GM12892 (cell line): ENCODE measurements around the gene TBX19.
A peak's percentile ranks its signal among the peaks of the same experiment; 100 is the strongest.

Source experiments
- DNase-seq: peaks from one replicate; pipeline ENCODE4 v3.0.0; 2011; ENCODE audit not compliant: insufficient read length
- FAIRE-seq: peaks from 2 replicates; lab custom pipeline; 2011; peaks lifted over from hg19 to GRCh38; lab: Jason Lieb, UNC
- POLR2A ChIP-seq: IDR thresholded peaks from 2 replicates; pipeline ENCODE4 v1.6.1; 2011; ENCODE audit warnings: low read depth, low read length, control low read depth
- POLR2AphosphoS5 ChIP-seq: IDR thresholded peaks from 2 replicates; pipeline ENCODE4 v1.6.1; 2011; ENCODE audit warnings: low read depth, low read length, control low read depth
- TAF1 ChIP-seq: IDR thresholded peaks from 2 replicates; pipeline ENCODE4 v1.6.1; 2011; ENCODE audit warnings: low read depth, mild to moderate bottlenecking, control low read depth, low read length, borderline replicate concordance

The TBX19 gene

GRCh38 chr1:168330285-168330684, 49.6 kb downstream of the TBX19 start:
- FAIRE-seq (no peak), DNase-seq (no peak)
- no peak for TF ChIP-seq TAF1
- TF ChIP-seq POLR2AphosphoS5, result no peak
- TF ChIP-seq POLR2A, result no peak

- FAIRE-seq (no peak), DNase-seq (no peak)
Measured at GRCh38 chr1:168331569-168331968, 50.9 kb downstream of the TBX19 start.

GRCh38 chr1:168333562-168334276, 53.0 kb downstream of the TBX19 start:
- FAIRE-seq (no peak), DNase-seq (no peak)
- TF ChIP-seq POLR2AphosphoS5, result no peak
- no peak for TF ChIP-seq POLR2A
- no peak for TF ChIP-seq TAF1

More at GRCh38 chr1:168331569-168331968, 50.9 kb downstream of the TBX19 start:
- TF ChIP-seq TAF1, result no peak
- no peak for TF ChIP-seq POLR2AphosphoS5
- TF ChIP-seq POLR2A, result no peak

- DNase-seq, result no peak
- TF ChIP-seq TAF1, result no peak
- no peak for TF ChIP-seq POLR2AphosphoS5
- TF ChIP-seq POLR2A, result no peak
- no peak for FAIRE-seq
Measured at GRCh38 chr1:168335500-168335899, 54.8 kb downstream of the TBX19 start.

- no peak for TF ChIP-seq POLR2AphosphoS5
- no peak for TF ChIP-seq TAF1
- no peak for TF ChIP-seq POLR2A
- DNase-seq (no peak), FAIRE-seq (no peak)
Measured at GRCh38 chr1:168338589-168339503, 58.2 kb downstream of the TBX19 start.

- DNase-seq, result no peak
- no peak for FAIRE-seq
- TF ChIP-seq POLR2AphosphoS5 (no peak), TAF1 (no peak)
Measured at GRCh38 chr1:168340781-168341482, 60.3 kb downstream of the TBX19 start.

GRCh38 chr1:168341483-168341975, 60.9 kb downstream of the TBX19 start:
- DNase-seq, result no peak
- no peak for FAIRE-seq
- TF ChIP-seq POLR2A (no peak), POLR2AphosphoS5 (no peak), TAF1 (no peak)

- no peak for TF ChIP-seq POLR2AphosphoS5
- TF ChIP-seq POLR2A, result no peak
- TF ChIP-seq TAF1, result no peak
- DNase-seq (peak; percentile 20), FAIRE-seq (peak; percentile 70)
Measured at GRCh38 chr1:168342572-168343280, 62.0 kb downstream of the TBX19 start.

GRCh38 chr1:168343566-168343965, 62.9 kb downstream of the TBX19 start:
- TF ChIP-seq TAF1, result no peak
- no peak for TF ChIP-seq POLR2AphosphoS5
- no peak for TF ChIP-seq POLR2A
- FAIRE-seq (no peak), DNase-seq (no peak)

GRCh38 chr1:168344517-168344916, 63.8 kb downstream of the TBX19 start:
- DNase-seq, result no peak
- TF ChIP-seq TAF1 (no peak), POLR2AphosphoS5 (no peak), POLR2A (no peak)
- no peak for FAIRE-seq
